Measurements from ENCODE around the gene SLC35B1.
"Not testable (repeated sequence)": the region's sequence is repeated elsewhere in the genome, so short reads cannot be mapped to it uniquely, and the experiment has no call there.

SLC35B1 gene

GRCh38 chr17:49734515-49735490 lies 27.0 kb upstream of the SLC35B1 start:
- DNase-seq (ENCODE audit: low read depth in 1 of 2, low spot score in 1 of 2): no peak

- no peak for DNase-seq (ENCODE audit: low read depth in 1 of 2, low spot score in 1 of 2)
These were observed 23.7 kb upstream of the SLC35B1 start for GRCh38 chr17:49731435-49731831.

- no peak for DNase-seq (ENCODE audit: low read depth in 1 of 2, low spot score in 1 of 2)
These were observed 23.1 kb upstream of the SLC35B1 start for GRCh38 chr17:49730785-49731434.

- DNase-seq (ENCODE audit: low read depth in 1 of 2, low spot score in 1 of 2): no peak
These were observed 22.5 kb upstream of the SLC35B1 start for GRCh38 chr17:49730078-49730784.

GRCh38 chr17:49729069-49729468 lies 21.3 kb upstream of the SLC35B1 start:
- DNase-seq (ENCODE audit: low read depth in 1 of 2, low spot score in 1 of 2): no peak

- no peak for DNase-seq (ENCODE audit: low read depth in 1 of 2, low spot score in 1 of 2)
These were observed 20.7 kb upstream of the SLC35B1 start for GRCh38 chr17:49728425-49728824.

GRCh38 chr17:49727380-49727779 lies 19.6 kb upstream of the SLC35B1 start:
- DNase-seq (ENCODE audit: low read depth in 1 of 2, low spot score in 1 of 2): no peak

GRCh38 chr17:49725452-49726130 lies 17.8 kb upstream of the SLC35B1 start:
- DNase-seq (ENCODE audit: low read depth in 1 of 2, low spot score in 1 of 2): no peak

GRCh38 chr17:49724552-49724951 lies 16.8 kb upstream of the SLC35B1 start:
- not testable (repeated sequence) for DNase-seq (ENCODE audit: low read depth in 1 of 2, low spot score in 1 of 2)

GRCh38 chr17:49723423-49723822 lies 15.7 kb upstream of the SLC35B1 start:
- DNase-seq (ENCODE audit: low read depth in 1 of 2, low spot score in 1 of 2): no peak

GRCh38 chr17:49722066-49722465 lies 14.3 kb upstream of the SLC35B1 start:
- DNase-seq (ENCODE audit: low read depth in 1 of 2, low spot score in 1 of 2): no peak

GRCh38 chr17:49717371-49717861 lies 9.7 kb upstream of the SLC35B1 start:
- DNase-seq (ENCODE audit: low read depth in 1 of 2, low spot score in 1 of 2): no peak

GRCh38 chr17:49716668-49717364 lies 9.1 kb upstream of the SLC35B1 start:
- no peak for DNase-seq (ENCODE audit: low read depth in 1 of 2, low spot score in 1 of 2)

GRCh38 chr17:49715717-49716279 lies 8.0 kb upstream of the SLC35B1 start:
- DNase-seq (ENCODE audit: low read depth in 1 of 2, low spot score in 1 of 2): no peak

GRCh38 chr17:49715216-49715615 lies 7.5 kb upstream of the SLC35B1 start:
- DNase-seq (ENCODE audit: low read depth in 1 of 2, low spot score in 1 of 2): no peak

GRCh38 chr17:49708515-49709183 lies 885 bp upstream of the SLC35B1 start:
- no peak for DNase-seq (ENCODE audit: low read depth in 1 of 2, low spot score in 1 of 2)

- DNase-seq (ENCODE audit: low read depth in 1 of 2, low spot score in 1 of 2): no peak
These were observed 537 bp downstream of the SLC35B1 start for GRCh38 chr17:49707246-49707607.

- no peak for DNase-seq (ENCODE audit: low read depth in 1 of 2, low spot score in 1 of 2)
These were observed 2.5 kb downstream of the SLC35B1 start for GRCh38 chr17:49705254-49705653.

- no peak for DNase-seq (ENCODE audit: low read depth in 1 of 2, low spot score in 1 of 2)
These were observed 4.0 kb downstream of the SLC35B1 start for GRCh38 chr17:49703557-49704277.

Data from stimulated activated CD4-positive, alpha-beta T cell treated with anti-CD3 and anti-CD28 coated beads, Interleukin-15, amount 100 ng/mL, for 1 hour (primary cell).